VCaP (cell line): ENCODE results near the gene BTBD9.

Experiments used
- H3K27ac ChIP-seq: fragments of 450-650 bp; 2 replicates; pipeline ENCODE4 v1.5.1; 2017
- TF ChIP-seq, protein P1 (sequence below): fragments of 450-650 bp; conservative IDR thresholded peaks from 2 replicates; pipeline ENCODE4 v1.5.1; 2017; ENCODE audit warnings: mild to moderate bottlenecking, moderate library complexity

Gene BTBD9

DNA sequence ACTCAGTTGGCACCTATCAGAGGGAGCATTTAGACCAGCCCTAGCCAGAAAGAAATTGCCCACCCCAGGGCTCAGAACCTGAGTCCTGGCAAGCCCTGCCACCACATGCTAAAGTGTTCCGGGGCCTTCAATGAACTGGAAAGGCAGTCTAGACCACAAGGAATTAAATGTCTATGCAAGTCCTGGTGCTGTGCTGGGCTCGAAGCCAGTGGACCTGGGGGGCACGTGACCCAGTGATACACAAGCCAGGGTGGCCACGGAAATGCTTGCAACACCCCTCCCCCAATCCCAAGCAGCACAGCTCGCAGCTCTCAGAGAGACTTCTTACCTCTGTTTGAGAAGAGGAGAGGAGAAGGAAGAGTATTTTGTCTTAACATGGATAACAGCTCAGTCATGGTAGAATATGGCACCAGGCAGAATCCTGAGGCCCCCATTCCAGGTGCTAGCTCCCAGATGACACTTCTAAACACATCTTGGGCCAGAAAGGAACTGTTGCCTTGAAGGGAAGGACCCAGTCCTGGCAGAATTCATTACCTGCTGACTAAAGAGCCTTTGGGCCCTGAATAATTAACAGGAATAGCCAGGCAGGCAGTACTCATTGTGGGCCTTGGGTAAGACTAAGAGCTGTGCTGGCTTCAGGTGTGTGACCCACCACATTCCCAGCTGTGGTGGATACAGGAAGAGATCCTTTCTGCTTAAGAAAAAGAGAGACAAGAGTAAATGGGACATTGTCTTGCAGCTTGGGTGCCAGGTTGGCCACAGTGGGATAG is 111.3 kb downstream of the BTBD9 start:
- TF ChIP-seq, protein P1, sequence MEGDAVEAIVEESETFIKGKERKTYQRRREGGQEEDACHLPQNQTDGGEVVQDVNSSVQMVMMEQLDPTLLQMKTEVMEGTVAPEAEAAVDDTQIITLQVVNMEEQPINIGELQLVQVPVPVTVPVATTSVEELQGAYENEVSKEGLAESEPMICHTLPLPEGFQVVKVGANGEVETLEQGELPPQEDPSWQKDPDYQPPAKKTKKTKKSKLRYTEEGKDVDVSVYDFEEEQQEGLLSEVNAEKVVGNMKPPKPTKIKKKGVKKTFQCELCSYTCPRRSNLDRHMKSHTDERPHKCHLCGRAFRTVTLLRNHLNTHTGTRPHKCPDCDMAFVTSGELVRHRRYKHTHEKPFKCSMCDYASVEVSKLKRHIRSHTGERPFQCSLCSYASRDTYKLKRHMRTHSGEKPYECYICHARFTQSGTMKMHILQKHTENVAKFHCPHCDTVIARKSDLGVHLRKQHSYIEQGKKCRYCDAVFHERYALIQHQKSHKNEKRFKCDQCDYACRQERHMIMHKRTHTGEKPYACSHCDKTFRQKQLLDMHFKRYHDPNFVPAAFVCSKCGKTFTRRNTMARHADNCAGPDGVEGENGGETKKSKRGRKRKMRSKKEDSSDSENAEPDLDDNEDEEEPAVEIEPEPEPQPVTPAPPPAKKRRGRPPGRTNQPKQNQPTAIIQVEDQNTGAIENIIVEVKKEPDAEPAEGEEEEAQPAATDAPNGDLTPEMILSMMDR, result no peak
- H3K27ac ChIP-seq, result no peak overlapping the region

DNA sequence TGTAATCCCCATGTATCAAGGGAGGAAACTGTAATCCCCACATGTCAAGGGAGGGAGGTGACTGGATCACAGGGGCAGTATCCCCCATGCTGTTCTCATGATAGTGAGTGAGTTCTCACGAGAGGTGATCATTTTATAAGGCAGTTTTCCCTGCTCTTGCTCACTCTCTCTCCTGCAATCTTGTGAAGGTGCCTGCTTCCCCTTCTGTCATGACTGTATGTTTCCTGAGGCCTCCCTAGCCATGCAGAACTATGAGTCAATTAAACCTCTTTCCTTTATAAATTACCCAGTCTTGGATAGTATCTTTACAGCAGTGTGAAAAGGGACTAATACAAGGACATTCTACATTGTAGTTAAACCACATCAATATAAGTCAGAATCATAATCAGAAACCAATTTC is 112.4 kb downstream of the BTBD9 start:
- TF ChIP-seq, protein P1, result no peak
- H3K27ac ChIP-seq, result no peak overlapping the region

DNA sequence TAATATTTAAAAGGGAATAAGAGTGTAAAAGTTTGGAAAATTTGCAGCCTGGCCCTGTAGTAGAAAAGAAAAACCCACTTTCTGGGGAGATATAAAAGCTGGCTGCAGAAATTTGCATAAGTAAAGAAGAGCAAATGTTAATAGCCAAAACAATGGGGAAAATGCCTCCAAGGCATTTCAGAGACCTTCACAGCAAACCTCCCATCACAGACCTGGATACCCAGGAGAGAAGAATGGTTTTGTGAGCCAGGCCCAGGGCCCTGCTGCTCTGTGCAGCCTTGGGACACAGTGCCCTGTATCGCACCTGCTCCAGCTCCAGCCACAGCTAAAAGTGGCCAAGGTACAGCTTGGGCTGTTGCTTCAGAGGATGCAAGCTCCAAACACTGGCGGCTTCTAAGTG is 113.8 kb downstream of the BTBD9 start:
- no peak overlapping the region for H3K27ac ChIP-seq
- TF ChIP-seq, protein P1, result no peak

DNA sequence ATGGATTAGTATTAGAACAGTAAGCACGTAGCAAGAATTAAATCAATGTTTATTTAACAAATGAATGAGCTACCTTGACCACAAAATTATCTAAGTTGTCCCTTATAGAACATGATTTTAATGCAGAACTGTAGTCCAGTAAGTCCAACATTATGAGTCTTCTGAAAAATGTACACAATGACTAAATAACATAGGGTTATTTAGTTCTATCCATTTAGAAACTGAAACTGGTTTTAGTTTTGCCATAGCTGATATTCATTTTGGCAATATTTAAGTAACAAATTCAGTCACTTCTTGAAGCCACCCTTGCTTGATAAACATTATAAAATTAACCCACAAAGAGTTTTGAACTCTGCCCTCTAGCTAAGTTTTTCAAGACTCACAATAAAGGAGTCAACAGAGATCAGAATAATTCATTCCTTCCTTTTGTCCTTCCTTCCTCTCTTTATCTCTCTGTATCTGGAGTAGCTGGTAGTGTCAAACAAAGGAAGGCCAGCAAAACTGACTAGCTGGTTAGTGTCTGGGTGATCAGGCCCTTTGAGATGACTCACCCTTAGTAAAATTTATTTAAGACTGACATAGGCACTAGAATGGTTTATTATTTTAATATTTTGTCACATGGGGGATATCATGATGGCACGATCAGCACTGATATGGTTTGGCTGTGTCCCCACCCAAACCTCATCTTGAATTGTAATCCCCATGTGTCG is 115.1 kb downstream of the BTBD9 start:
- TF ChIP-seq, protein P1, result no peak
- no peak overlapping the region for H3K27ac ChIP-seq

DNA sequence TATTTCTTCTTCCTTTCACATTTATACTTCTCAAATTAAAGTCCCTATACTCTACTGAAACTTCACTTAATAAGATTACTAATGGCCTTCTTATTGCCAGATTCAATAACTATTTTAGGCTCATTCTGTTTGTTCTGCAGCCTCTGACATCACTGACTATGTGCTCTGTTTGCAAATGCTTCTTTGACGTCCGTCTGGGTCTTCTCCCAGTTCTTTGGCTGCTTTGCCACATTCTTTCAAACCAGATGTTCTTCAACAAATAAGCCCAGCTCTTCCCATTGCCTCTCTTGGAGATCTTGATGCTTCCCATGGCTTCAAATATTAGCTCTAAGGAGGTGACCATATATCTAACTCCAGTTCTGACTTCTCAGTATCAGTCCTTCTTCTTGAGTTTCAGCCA is 117.4 kb downstream of the BTBD9 start:
- TF ChIP-seq, protein P1, result no peak
- no peak overlapping the region for H3K27ac ChIP-seq

DNA sequence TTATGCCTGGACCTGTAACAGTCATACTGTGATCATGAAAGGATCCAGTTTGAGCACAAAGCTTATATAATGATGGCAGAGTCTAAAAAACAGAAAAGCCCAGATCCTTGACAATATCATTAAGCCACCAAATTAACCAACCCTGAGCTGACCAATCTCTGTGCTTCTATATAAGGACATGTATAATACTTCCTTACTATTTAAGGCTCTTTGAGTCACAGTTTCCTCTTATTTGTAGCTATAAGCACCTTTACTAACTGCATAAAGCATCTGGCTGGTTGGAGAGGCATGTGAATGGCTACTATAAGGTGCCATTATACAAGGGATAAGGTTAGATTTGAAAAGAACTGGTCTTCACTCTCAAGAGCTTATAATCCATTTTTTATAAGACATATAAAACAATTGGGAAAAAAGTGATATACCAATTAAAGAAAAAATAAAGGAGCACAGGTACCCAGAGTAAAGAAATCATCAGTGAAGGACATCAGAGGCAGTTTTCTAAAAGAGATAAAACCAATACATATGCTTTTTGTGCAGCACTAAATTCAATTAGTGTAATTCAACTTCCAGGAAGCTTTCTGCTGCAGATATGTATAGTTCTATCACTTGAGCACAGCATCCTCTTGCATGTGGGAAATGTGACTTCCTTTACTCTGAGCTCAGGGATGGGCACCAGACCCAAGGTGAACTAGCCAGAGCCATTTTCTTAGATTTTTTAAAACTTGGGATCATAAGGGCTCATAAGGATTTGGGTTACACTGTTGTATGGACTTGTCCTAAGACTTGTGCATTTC is 121.0 kb downstream of the BTBD9 start:
- TF ChIP-seq, protein P1, result no peak
- no peak overlapping the region for H3K27ac ChIP-seq

DNA sequence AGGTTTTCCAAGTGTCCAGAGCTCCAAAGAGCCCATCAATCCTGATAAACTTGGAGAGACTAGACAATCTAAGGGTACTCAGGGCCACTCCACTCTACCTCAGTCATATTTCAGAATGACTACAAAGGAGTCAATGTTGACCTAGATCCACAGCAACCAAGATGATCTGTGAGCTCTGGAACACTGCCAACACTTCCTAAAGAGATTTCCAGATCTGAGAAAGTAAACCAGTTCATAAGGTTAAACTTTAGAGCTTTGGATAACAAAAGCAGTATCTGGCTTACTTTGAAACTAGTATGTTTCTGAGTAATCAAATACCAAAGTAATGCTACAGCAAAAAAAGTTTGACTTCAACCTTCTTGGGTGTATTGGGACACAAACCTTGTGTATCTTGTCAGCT is 122.7 kb downstream of the BTBD9 start:
- no peak overlapping the region for H3K27ac ChIP-seq
- TF ChIP-seq, protein P1, result no peak
